Activated T-cell treated with anti-CD3 and anti-CD28 coated beads, Interleukin-2, amount 50 U/mL, for 1 hour (primary cell): ENCODE data around the gene EIF4H.

ENCODE experiments used
- DNase-seq: peaks from one replicate; pipeline ENCODE4 v3.0.0-alpha.2; 2020

Gene EIF4H

DNA sequence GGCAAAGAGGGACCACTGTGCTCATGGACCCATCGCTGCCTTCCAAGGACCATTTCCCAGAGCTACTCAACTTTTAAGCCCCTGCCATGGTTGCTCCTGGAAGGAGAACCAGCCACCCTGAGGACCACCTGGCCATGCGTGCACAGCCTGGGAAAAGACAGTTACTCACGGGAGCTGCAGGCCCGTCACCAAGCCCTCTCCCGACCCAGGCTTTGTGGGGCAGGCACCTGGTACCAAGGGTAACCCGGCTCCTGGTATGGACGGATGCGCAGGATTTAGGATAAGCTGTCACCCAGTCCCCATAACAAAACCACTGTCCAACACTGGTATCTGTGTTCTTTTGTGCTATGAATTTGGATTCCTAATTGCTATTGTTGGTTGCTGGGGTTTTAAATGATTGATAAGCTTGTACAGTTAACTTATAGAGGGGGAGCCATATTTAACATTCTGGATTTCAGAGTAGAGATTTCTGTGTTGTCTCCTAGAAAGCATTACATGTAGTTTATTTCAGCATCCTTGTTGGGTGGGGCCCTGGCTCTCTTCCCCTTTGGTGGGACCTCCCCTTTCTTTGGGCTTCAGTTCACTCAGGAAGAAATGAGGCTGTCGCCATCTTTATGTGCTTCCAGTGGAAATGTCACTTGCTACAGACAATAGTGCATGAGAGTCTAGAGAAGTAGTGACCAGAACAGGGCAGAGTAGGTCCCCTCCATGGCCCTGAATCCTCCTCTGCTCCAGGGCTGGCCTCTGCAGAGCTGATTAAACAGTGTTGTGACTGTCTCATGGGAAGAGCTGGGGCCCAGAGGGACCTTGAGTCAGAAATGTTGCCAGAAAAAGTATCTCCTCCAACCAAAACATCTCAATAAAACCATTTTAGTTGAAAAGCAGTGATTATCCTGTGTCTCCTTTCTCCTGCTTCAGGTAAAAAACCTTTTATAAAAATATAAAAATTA lies 55.1 kb downstream of the EIF4H start:
- DNase-seq: no peak

DNA sequence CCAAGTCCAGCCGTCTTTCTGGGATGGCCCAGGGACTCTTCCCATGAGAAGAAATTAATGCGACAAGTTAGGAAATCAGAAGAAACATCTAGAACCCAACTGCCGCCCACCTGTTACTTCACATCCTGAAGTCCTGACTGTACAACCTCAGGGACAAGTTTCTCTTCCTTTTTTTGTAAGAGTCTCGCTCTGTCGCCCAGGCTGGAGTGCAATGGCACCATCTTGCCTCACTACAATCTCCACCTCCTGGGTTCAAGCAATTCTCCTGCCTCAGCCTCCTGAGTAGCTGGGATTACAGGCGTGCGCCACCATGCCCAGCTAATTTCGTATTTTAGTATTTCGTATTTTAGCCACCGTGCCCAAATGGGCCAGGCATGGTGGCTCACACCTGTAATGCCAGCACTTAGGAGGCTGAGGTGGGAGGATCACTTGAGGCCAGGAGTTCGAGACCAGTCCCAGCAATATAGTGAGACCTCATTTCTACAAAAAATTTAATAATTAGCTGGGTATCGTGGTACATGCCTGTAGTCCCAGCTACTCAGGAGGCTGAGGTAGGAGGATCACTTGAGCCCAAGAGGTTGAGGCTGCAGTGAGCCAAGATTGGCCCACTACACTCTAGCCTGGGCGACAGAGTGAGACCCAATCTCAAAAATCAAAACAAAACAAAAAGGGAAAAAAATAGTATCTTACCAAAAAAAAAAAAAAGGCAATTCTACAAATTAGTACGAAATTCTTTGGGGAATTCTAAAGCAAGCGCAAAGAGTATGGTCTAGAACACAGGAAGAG lies 56.5 kb downstream of the EIF4H start:
- no peak for DNase-seq

DNA sequence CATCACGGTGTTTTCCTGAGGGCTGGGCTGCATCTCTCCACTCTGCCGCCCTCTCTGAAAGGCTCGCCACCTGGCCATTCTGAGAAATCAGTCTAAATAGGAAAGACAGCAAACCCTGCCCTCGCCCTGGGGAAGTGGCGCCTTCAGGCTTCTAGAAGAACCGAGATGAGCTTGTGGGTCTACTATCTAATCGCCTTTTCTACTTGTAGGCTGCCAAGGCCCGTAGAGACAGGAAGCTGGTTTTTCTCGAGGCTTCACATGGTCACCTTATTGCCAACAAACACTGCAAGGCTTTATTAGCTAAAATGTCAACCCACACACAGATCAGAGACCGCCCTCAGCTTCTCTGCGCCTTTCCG lies 57.1 kb downstream of the EIF4H start:
- DNase-seq: no peak

DNA sequence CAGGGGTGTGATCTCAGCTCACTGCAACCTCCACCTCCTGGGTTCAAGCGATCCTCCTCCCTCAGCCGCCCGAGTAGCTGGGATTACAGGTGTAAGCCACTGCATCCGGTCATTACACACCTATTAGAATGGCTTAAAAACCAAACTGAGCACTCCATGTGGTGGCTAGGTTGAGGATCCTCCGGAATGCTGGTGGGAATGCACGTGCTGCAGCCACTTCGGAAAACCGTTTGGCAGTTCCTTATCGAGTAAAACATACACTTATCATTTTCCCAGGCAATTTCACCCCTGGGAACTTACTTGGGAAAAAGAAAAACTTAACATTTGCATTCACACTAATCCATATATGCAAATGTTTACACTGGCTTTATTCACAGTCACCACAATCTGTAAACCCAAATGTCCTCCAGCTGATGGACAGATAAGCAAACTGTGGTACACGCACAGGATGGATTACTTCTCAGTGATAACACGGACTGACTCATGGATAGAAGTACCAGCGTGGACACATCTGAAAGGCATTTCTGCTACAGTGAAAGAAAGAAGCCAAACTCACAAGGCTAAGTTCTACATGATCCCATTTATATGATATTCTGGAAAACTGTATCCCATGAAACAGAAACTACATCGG lies 59.6 kb downstream of the EIF4H start:
- DNase-seq: no peak

DNA sequence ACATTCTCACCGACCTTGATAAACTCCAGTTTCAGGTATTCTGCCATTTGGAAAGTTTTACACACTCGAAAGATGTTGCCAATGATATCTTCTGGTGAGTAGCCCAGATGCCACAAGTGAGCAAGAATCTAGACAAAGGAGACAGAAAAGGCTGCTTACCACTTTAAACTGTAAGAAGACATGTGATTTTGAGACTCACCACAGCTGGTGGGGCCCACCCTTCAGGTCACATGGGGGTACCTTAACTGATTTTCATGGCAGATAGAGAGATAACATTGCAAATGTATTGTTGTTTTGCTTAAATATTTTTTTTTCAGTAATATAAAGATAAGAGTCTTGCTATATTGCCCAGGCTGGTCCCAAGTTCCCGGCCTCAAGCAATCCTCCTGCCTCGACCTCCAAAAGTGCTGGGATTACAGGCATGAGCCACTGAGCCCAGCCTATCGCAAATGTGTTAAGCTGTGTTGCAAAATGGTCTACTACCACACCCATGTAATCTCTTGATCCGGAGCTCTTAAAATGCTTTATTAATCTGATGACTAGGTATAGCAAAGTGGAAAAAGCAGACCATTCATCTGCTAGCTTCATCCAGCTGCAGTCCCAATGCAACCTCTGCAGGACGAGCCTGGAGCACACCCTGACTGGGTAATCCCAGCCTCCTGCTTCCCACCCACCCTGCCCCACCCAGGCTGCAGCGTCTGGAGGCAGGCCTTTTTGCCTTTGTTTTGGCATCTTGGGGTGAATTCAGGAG lies 61.5 kb downstream of the EIF4H start:
- no peak for DNase-seq

DNA sequence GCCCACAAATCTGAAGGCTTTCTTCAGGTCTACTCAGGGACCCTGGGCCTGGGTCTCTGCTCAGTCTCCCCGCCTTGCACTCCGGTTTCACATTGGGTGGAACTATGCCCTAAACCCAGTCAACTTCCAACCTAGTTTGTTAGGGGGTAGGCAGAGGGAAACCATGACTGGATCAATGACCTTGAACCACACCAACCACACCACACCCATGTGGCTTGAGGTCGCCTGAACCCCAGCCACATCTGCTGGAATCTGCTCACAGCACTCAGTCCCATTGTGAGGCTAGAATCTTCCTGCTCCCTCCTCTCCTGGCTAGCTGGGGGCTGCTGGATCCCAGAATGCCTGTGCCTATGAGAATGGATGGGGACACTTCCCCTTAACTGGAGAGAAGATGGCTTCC lies 62.1 kb downstream of the EIF4H start:
- no peak for DNase-seq

DNA sequence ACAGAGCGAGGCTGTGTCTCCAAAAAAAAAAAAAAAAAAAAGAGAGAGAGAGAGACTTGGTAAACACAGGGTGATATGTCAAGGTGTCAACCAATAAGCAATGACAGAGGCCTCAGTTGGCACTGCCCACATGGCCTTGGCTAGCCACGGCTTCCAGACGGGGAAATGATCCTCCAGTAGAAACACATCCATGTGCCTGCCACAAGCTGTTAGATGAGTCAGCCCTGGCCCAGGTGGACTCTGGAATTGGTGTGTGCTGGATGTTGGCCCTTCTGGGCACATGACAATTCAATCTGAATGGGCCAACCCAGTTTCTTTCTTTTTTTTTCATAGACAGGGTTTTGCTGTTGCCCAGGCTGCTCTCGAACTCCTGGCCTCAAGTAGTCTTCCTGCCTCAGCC lies 66.3 kb downstream of the EIF4H start:
- DNase-seq: no peak

DNA sequence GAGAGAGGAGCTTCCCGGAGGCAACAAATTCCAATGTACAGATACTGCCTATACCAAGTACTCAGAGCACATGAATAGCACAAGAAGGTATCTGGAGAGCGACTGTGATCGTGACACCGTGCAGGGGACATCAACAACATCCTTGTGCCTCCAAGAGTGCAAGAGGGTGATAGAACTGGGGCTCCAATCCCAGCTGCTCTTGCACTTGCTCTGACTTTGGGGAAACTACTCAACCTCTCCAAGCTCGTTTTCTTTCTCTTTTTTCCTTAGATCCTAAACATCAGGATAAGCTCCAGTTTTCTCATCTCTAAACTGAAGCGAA lies 67.9 kb downstream of the EIF4H start:
- no peak for DNase-seq

DNA sequence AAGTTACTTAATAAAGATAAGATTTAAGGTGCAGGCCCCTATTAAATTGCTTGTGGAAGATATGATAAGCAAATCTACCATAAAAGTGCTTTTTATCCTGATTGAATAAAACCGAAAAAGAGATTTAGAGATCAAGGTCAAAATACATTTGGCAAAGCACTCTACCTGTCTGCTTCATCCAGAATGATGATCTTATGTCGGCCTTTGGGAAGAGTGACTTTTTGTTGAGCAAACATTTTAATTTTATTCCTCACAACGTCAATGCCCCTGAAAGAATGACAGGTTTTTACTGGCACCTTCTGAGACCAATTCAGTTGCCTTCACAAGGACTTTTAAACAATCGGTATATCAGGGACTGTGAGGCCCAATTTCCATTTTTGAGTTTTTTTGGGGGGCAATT lies 72.3 kb downstream of the EIF4H start:
- no peak for DNase-seq
